ENCODE data around the gene ZNRF2. TPM values are rescaled to one million over a fixed set of nuclear protein-coding genes. Genes with fewer than 3 reads are reported as not detected.

The ZNRF2 gene
- total and polyA plus RNA-seq, 2 of the 13 experiments (the other 11 are each of a cell fraction or from before 2014, with no cell fraction given): 3.5 to 7.7 TPM

- peak; percentile 41; the same call in 1 of the 2 replicates for TF ChIP-seq ZNF574 (CRISPR knock-in tag; IDR thresholded peaks at IDR 0.05)
- TF ChIP-seq TARDBP (CRISPR knock-in tag; IDR thresholded peaks at IDR 0.05): peak; percentile 52; the same call in 1 of the 2 replicates
- peak; percentile 55 for TF ChIP-seq ERF (CRISPR knock-in tag; IDR thresholded peaks at IDR 0.05)
- no peak for TF ChIP-seq ZNF773 (CRISPR knock-in tag; IDR thresholded peaks at IDR 0.05; ENCODE audit: borderline replicate concordance)
- no peak; the same call in 1 of the 2 replicates for TF ChIP-seq ZNF704 (CRISPR knock-in tag; IDR thresholded peaks at IDR 0.05; ENCODE audit: borderline replicate concordance)
- peak; percentile 35; the same call in 1 of the 2 replicates for TF ChIP-seq TMF1 (CRISPR knock-in tag; IDR thresholded peaks at IDR 0.05; ENCODE audit: low read depth)
- peak; percentile 89 for TF ChIP-seq ARID4A (CRISPR knock-in tag; IDR thresholded peaks at IDR 0.05; ENCODE audit: borderline replicate concordance)
- TF ChIP-seq KLF11 (CRISPR knock-in tag; IDR thresholded peaks at IDR 0.05): no peak
- TF ChIP-seq YY1 (IDR thresholded peaks at IDR 0.05; ENCODE audit: insufficient read depth, insufficient replicate concordance, low read depth, low read length): peak; percentile 61
- peak; percentile 64 for TF ChIP-seq HOXA5 (CRISPR knock-in tag; IDR thresholded peaks at IDR 0.05)
- peak; percentile 62; the same call in 1 of the 2 replicates for TF ChIP-seq KDM2A (CRISPR knock-in tag; IDR thresholded peaks at IDR 0.05; ENCODE audit: borderline replicate concordance, low read depth)
- no peak for TF ChIP-seq SMARCE1 (IDR thresholded peaks at IDR 0.05; ENCODE audit: borderline replicate concordance)
- peak; percentile 96 for TF ChIP-seq ZNF687 (CRISPR knock-in tag; IDR thresholded peaks at IDR 0.05)
Measured at GRCh38 chr7:30284298-30285066, at the start of gene ZNRF2 (continued).

Data from HepG2 (cell line).